ENCODE results near the gene RAD9A. TPM values are rescaled to one million over a fixed set of nuclear protein-coding genes. Genes with fewer than 3 reads are reported as not detected.
A peak's percentile ranks its signal among the peaks of the same experiment; 100 is the strongest.

The RAD9A gene
- total and polyA plus RNA-seq, 4 donors = 10.4 to 43.5 (median 26.1) TPM

DNA sequence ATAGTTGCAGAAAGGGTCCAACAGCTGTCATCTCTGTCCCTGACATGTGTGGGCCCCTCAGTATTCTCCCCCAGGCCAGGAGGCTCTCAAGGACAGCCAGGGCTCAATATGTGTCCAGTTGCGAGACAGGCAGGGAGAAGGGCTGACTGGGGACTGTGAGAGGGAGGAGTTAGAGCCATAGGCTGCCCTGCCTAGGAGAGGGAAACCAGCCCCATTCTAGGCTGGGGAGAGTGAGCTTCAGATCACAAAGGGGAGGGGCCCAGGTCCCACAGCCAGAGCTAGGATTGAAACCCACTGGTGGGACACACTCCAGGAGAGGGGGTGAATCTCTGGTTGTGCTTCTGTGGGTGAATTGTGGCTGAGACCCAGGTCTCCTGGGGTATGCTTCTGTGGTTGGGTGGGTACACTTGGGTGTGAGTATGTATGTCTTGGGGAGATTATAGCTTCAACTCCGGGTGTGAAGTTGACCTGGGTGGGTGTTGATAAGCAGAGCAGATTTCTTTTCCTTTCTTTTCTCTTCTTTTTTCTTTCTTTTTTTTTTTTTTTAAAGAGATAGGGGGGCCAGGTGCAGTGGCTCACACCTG, 21.6 kb downstream of the RAD9A start:
- Histone ChIP-seq H3K4me3 (ENCODE audit: low read depth, low read length) (no peak overlapping the region), H3K9me3 (ENCODE audit: control insufficient read depth, insufficient read depth, low read length) (no peaks in the 10 kb centered on the region), H3K27ac (ENCODE audit: low read depth, low read length) (no peak overlapping the region), H3K36me3 (ENCODE audit: control insufficient read depth, insufficient read depth, low read length) (peaks cover 6% of the 10 kb centered on the region), H3K27me3 (ENCODE audit: control insufficient read depth, insufficient read depth, low read length) (peaks cover 17% of the 10 kb centered on the region), H3K4me1 (ENCODE audit: control insufficient read depth, insufficient read depth, low read length) (peaks cover 63% of the 10 kb centered on the region)
- WGBS (ENCODE audit: insufficient coverage) = 100% methylated on average over 1 of the region's 2 CpGs
- DNase-seq (ENCODE audit: low read depth in 4 of 6, low spot score in 6 of 6) = no peak

DNA sequence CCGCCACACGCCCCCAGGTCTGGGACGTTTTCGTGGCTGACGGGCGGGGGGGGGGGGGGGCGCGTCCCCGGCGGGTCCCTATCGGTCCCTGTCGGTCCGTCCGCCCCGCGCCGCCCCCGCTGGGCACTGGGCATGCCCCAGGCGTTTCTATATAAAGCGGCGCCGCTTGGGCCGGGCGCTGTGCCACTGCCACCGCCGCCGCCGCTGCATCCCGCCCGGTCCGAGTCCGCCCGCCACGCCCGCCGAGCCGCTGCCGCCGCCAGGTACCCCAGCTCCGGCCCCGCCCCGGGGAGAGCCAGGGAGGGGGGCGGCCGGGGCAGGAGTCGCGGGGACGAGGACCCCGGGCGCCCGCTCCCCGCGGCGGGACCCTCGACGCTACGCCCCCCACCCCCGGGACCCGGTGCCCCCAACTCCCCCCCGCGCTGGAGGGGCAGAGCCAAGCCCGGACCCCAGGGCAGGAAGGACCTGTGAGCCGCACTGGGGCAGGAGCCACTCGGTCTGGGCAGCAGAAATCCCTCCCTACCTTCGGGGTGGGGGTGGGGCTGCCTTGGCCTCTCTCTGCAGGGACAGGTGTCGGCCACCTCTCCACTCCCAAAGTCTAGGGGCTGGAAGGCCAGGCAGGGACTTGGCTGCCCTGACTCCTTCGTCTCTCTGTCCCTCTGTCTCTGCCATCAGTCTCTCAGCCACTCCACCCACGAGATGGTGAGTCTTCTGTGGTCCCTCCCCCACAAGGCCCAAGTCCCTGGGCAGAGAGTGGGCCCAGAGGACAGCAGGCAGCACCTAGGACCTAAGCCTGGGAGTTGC, 23.9 kb downstream of the RAD9A start, which contains the start of gene CARNS1:
CARNS1 (plus strand) TSS at position 178 of the 804 bp plus-strand sequence; CDS start at position 700, 522 bp downstream.
- DNase-seq (ENCODE audit: low read depth in 4 of 6, low spot score in 6 of 6) = no peak
- Histone ChIP-seq H3K4me3 (ENCODE audit: low read depth, low read length) (peak within 1 kb of the TSS; percentile 9), H3K36me3 (ENCODE audit: control insufficient read depth, insufficient read depth, low read length) (peaks cover 14% of the 10 kb centered on the region), H3K27me3 (ENCODE audit: control insufficient read depth, insufficient read depth, low read length) (peaks cover 17% of the 10 kb centered on the region), H3K27ac (ENCODE audit: low read depth, low read length) (no peak within 1 kb of the TSS), H3K4me1 (ENCODE audit: control insufficient read depth, insufficient read depth, low read length) (peaks cover 64% of the 10 kb centered on the region), H3K9me3 (ENCODE audit: control insufficient read depth, insufficient read depth, low read length) (no peaks in the 10 kb centered on the region)
- 6% methylated on average over 54 of the region's 67 CpGs for WGBS (ENCODE audit: insufficient coverage)

DNA sequence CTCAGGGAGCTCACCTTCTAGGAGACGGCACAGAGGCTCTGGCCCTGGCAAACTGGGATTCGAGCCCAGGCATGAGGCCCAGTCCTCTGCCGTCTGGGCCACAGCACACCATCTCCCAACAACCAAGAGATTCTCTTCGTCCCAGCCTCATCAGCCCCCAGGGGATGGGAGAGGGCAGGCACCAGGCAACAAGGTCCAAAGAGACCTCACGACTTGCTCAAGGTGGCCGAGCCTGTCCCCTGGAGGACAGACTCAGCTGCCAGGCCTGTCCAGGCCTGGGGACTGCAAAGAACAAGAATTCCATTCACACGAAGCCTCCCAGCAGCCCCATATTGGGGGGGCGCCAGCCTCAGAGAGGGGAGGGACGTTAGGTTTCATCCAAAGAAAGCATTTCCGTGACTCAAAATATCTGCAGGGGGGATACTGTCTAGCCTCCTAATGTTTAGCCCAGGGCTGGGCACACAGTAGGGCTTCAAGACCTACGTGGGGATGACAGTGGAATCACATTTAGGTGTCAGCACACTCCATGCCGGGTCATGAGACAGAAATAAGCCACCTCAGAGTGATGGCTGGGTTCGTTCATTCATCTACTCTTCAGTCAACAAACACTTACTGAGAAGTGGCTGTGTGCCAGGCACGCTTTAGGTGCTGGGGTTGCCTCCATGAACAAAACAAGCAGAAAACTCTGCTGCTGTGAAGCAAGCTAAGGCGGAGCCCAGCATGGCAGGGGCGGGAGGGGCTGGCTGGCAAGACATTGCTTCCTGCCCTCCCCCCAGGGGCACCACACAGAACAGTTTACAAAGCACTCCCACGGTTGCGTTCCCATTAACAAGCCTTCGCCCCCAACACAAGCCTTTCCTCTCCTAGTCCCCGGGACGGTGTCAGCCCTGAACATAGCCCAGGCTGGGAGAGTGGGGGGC, 24.9 kb downstream of the RAD9A start:
- no peak overlapping the region for H3K27ac ChIP-seq (ENCODE audit: low read depth, low read length)
- H3K36me3 ChIP-seq (ENCODE audit: control insufficient read depth, insufficient read depth, low read length) = peaks cover 14% of the 10 kb centered on the region
- no peaks in the 10 kb centered on the region for H3K9me3 ChIP-seq (ENCODE audit: control insufficient read depth, insufficient read depth, low read length)
- H3K27me3 ChIP-seq (ENCODE audit: control insufficient read depth, insufficient read depth, low read length) = peaks cover 17% of the 10 kb centered on the region
- peak in 2 of 6 donors; percentile 45 to 62 for DNase-seq (ENCODE audit: low read depth in 4 of 6, low spot score in 6 of 6)
- WGBS (ENCODE audit: insufficient coverage) = 38% methylated on average over 17 of the region's 21 CpGs
- H3K4me3 ChIP-seq (ENCODE audit: low read depth, low read length) = peak overlapping the region; percentile 9
- H3K4me1 ChIP-seq (ENCODE audit: control insufficient read depth, insufficient read depth, low read length) = peaks cover 64% of the 10 kb centered on the region

DNA sequence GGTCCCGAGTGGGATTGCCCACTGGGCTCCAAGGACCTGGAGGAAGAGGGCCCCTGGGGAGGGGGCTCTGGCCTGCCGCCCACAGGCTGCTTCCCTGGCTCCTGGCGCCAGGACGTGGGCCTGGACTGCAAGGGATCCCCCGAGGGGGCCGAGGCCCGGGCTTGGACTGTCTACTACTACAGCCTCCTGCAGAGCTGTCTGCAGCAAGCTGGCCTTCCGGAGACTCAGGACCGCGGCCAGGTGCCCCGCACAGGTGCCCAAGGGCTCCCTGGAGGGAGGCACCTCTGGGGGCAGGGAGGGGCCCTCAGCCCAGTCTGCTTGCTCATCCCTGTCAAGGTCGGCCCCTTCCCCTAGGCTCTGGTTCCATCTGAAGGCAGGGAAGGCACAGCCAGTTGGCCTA, 25.6 kb downstream of the RAD9A start:
- 63% methylated on average over 12 of the region's 12 CpGs for WGBS (ENCODE audit: insufficient coverage)
- Histone ChIP-seq H3K4me3 (ENCODE audit: low read depth, low read length) (no peak overlapping the region), H3K27me3 (ENCODE audit: control insufficient read depth, insufficient read depth, low read length) (peaks cover 13% of the 10 kb centered on the region), H3K36me3 (ENCODE audit: control insufficient read depth, insufficient read depth, low read length) (peaks cover 14% of the 10 kb centered on the region), H3K27ac (ENCODE audit: low read depth, low read length) (no peak overlapping the region), H3K4me1 (ENCODE audit: control insufficient read depth, insufficient read depth, low read length) (peaks cover 64% of the 10 kb centered on the region), H3K9me3 (ENCODE audit: control insufficient read depth, insufficient read depth, low read length) (no peaks in the 10 kb centered on the region)
- DNase-seq (ENCODE audit: low read depth in 4 of 6, low spot score in 6 of 6) = no peak

DNA sequence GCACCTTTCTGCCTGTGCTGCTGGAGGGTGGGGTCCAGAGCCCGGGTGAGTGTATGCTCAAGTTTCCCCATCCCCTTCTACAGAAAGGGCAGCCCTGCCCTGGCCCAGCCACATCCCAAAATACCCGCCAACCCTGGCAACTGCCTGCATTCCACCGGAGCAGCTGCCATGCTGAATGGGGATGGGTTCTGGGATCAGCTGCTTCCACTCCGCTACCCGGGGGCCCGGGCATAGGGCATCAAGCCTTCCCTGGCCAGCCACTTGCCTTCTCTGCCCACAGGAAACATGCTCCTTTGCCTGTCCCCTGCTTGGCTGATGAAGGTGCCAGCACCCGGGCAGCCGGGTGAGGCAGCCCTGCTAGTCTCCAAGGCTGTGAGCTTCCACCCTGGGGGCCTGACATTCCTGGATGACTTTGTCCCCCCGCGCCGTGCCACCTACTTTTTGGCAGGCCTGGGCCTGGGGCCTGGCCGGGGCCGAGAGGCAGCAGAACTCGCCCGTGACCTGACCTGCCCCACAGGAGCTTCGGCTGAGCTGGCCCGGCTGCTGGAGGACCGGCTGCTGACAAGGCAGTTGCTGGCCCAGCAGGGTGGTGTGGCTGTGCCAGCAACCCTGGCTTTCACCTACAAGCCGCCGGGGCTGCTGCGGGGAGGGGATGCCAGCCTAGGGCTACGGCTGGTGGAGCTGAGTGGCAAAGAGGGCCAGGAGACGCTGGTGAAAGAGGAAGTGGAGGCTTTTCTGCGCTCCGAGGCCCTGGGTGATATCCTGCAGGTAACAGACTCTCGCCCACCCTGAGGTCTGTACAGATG, 26.9 kb downstream of the RAD9A start:
- H3K9me3 ChIP-seq (ENCODE audit: control insufficient read depth, insufficient read depth, low read length) = no peaks in the 10 kb centered on the region
- WGBS (ENCODE audit: insufficient coverage) = 73% methylated on average over 24 of the region's 26 CpGs
- H3K27me3 ChIP-seq (ENCODE audit: control insufficient read depth, insufficient read depth, low read length) = peaks cover 8% of the 10 kb centered on the region
- peaks cover 60% of the 10 kb centered on the region for H3K4me1 ChIP-seq (ENCODE audit: control insufficient read depth, insufficient read depth, low read length)
- peaks cover 18% of the 10 kb centered on the region for H3K36me3 ChIP-seq (ENCODE audit: control insufficient read depth, insufficient read depth, low read length)
- no peak overlapping the region for H3K4me3 ChIP-seq (ENCODE audit: low read depth, low read length)
- no peak for DNase-seq (ENCODE audit: low read depth in 4 of 6, low spot score in 6 of 6)
- no peak overlapping the region for H3K27ac ChIP-seq (ENCODE audit: low read depth, low read length)

DNA sequence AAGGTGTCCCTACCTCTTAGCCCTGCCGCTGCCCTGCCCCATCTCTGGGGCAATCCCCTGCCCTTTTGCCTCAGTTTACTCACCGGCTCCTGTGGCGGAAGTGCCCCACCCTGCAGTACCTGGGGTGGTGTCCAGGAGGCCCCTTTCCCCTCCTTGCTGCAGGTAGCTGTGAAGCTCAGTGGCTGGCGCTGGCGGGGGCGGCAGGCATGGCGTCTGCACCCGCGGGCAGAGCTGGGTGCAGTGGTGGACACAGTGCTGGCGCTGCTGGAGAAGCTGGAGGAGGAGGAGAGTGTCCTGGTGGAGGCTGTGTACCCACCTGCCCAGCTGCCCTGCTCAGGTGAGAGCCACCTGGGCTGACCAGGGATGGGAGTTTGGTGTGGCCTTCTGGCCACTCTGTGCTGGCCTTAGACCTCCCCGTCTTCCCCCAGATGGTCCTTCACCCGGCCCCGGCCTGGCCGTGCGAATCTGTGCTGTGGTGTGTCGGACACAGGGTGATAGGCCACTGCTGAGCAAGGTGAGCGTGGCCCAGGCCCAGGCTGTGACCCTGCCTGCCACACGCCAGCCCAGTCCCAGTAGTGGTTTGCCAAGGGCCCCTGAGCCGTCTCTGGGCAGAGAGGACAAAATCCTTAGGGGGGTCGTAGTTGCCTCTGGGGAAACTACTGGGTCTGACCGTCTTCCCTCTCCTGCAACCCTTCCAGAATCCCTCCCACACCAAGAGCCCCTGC, 27.7 kb downstream of the RAD9A start:
- peaks cover 8% of the 10 kb centered on the region for H3K27me3 ChIP-seq (ENCODE audit: control insufficient read depth, insufficient read depth, low read length)
- peaks cover 60% of the 10 kb centered on the region for H3K4me1 ChIP-seq (ENCODE audit: control insufficient read depth, insufficient read depth, low read length)
- H3K36me3 ChIP-seq (ENCODE audit: control insufficient read depth, insufficient read depth, low read length) = peaks cover 26% of the 10 kb centered on the region
- WGBS (ENCODE audit: insufficient coverage) = 96% methylated on average over 16 of the region's 21 CpGs
- H3K27ac ChIP-seq (ENCODE audit: low read depth, low read length) = no peak overlapping the region
- no peak overlapping the region for H3K4me3 ChIP-seq (ENCODE audit: low read depth, low read length)
- DNase-seq (ENCODE audit: low read depth in 4 of 6, low spot score in 6 of 6) = no peak
- no peaks in the 10 kb centered on the region for H3K9me3 ChIP-seq (ENCODE audit: control insufficient read depth, insufficient read depth, low read length)

DNA sequence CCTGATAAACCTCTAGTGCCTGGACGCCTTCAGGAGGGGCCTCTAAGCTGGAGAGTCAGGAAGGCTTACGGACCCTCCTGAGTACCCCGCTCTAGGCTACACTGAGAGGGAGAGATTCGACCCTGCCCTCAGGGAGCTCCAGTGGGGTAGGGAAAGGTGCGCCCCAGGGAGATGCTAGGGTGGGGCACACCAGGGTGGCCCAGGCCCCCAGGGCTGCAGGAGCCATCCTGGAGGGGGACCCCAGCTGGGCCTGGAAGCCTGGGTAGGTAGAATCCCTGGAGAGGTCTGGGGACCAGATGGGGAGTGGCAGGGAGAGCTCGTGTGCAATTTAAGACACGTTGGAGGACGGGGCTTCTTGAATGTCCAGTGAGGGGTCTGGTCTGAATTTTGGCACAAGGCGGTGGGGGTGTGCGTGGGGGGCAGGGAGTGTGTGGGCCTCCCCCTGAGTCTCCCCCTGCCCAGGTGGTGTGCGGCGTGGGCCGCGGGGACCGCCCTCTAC, 28.4 kb downstream of the RAD9A start:
- peaks cover 55% of the 10 kb centered on the region for H3K4me1 ChIP-seq (ENCODE audit: control insufficient read depth, insufficient read depth, low read length)
- no peak for DNase-seq (ENCODE audit: low read depth in 4 of 6, low spot score in 6 of 6)
- H3K27me3 ChIP-seq (ENCODE audit: control insufficient read depth, insufficient read depth, low read length) = peaks cover under 1% of the 10 kb centered on the region
- no peaks in the 10 kb centered on the region for H3K9me3 ChIP-seq (ENCODE audit: control insufficient read depth, insufficient read depth, low read length)
- no peak overlapping the region for H3K27ac ChIP-seq (ENCODE audit: low read depth, low read length)
- 41% methylated on average over 15 of the region's 15 CpGs for WGBS (ENCODE audit: insufficient coverage)
- peaks cover 27% of the 10 kb centered on the region for H3K36me3 ChIP-seq (ENCODE audit: control insufficient read depth, insufficient read depth, low read length)
- peak overlapping the region; percentile 18 for H3K4me3 ChIP-seq (ENCODE audit: low read depth, low read length)

DNA sequence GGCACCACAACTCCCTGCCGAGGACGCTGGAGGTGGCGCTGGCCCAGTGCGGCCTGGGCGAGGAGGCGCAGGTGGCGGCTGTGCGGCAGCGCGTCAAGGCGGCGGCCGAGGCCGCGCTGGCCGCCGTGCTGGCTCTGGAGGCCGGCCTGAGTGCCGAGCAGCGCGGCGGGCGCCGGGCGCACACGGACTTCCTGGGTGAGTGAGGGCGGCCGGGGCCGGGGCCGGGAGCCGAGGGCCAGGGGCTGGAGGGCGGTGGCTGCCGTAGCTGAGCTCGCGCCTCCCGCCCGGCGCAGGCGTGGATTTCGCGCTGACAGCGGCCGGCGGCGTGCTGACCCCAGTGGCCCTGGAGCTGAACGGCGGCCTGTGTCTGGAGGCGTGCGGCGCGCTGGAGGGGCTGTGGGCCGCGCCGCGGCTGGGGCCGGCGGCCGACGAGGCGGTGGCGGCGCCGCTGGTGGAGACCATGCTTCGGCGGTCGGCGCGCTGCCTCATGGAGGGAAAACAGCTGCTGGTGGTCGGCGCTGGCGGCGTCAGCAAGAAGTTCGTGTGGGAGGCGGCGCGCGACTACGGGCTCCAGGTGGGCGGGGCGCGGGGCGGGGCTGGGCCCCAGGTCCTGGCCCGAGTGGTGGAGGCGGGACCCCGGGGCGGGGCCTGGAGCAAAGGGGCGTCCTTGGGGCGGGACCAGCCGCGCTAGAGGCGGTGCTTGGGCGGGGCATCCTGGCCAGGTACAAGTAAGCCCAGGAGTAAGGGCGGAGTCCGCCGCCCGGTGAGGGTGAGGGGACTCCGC, 29.1 kb downstream of the RAD9A start:
- peak; percentile 47 to 98 (median 88) for DNase-seq (ENCODE audit: low read depth in 4 of 6, low spot score in 6 of 6)
- Histone ChIP-seq H3K9me3 (ENCODE audit: control insufficient read depth, insufficient read depth, low read length) (no peaks in the 10 kb centered on the region), H3K27me3 (ENCODE audit: control insufficient read depth, insufficient read depth, low read length) (no peaks in the 10 kb centered on the region), H3K36me3 (ENCODE audit: control insufficient read depth, insufficient read depth, low read length) (peaks cover 27% of the 10 kb centered on the region), H3K4me3 (ENCODE audit: low read depth, low read length) (peak overlapping the region; percentile 26), H3K27ac (ENCODE audit: low read depth, low read length) (peak overlapping the region; percentile 52), H3K4me1 (ENCODE audit: control insufficient read depth, insufficient read depth, low read length) (peaks cover 51% of the 10 kb centered on the region)
- under 1% methylated on average over 97 of the region's 97 CpGs for WGBS (ENCODE audit: insufficient coverage)

Data from spinal cord (tissue), 10 donors.